Karpas-422 (cell line): ENCODE data around the gene ZFAND3. TPM values are rescaled to one million over a fixed set of nuclear protein-coding genes. Genes with fewer than 3 reads are reported as not detected.

Experiments
- DNase-seq: peaks from one replicate; pipeline ENCODE4 v3.0.0-alpha.2; 2015
- H2AFZ ChIP-seq: fragments of 200-600 bp; sonication (generic); 2 replicates; pipeline ENCODE4 v1.6.1; 2014; ENCODE audit warnings: antibody characterized with exemption, low read length, mixed read lengths
- H3K27ac ChIP-seq: fragments of 200-600 bp; sonication (generic); 2 replicates; pipeline ENCODE4 v1.5.1; 2014; ENCODE audit warnings: mild to moderate bottlenecking, low read length, moderate library complexity
- H3K27me3 ChIP-seq: fragments of 200-600 bp; sonication (generic); 2 replicates; pipeline ENCODE4 v1.6.1; 2014; ENCODE audit warnings: low read length, mixed read lengths
- H3K36me3 ChIP-seq: fragments of 200-600 bp; sonication (generic); 2 replicates; pipeline ENCODE4 v1.6.1; 2014; ENCODE audit warnings: low read length, mixed read lengths; ENCODE audit not compliant: insufficient read depth
- H3K4me1 ChIP-seq: fragments of 200-600 bp; sonication (generic); 2 replicates; pipeline ENCODE4 v1.6.1; 2014; ENCODE audit warnings: mild to moderate bottlenecking, low read length, mixed read lengths
- H3K4me2 ChIP-seq: fragments of 200-600 bp; sonication (generic); 2 replicates; pipeline ENCODE4 v1.6.1; 2014; ENCODE audit warnings: low read length, low read depth, mild to moderate bottlenecking; ENCODE audit not compliant: poor library complexity, severe bottlenecking
- H3K4me3 ChIP-seq: fragments of 200-600 bp; sonication (generic); 2 replicates; pipeline ENCODE4 v1.5.1; 2014; ENCODE audit warnings: mild to moderate bottlenecking, antibody characterized with exemption, low read length, mixed read lengths
- H3K79me2 ChIP-seq: fragments of 200-600 bp; sonication (generic); 2 replicates; pipeline ENCODE4 v1.6.1; 2014; ENCODE audit warnings: mild to moderate bottlenecking, low read length, mixed read lengths
- H3K9ac ChIP-seq: fragments of 200-600 bp; sonication (generic); 2 replicates; pipeline ENCODE4 v1.6.0; 2014; ENCODE audit warnings: low read length
- H3K9me2 ChIP-seq: fragments of 200-600 bp; sonication (generic), shearing (Covaris generic); replicated peaks from 2 replicates; pipeline ENCODE4 v1.6.0; 2014; ENCODE audit warnings: mild to moderate bottlenecking, low read length, moderate library complexity; ENCODE audit not compliant: insufficient read depth
- H3K9me3 ChIP-seq: fragments of 300-700, 200-600 bp; sonication (generic); 2 replicates; pipeline ENCODE4 v1.6.1; 2014; ENCODE audit warnings: low read length, mixed read lengths
- H4K20me1 ChIP-seq: fragments of 200-600 bp; sonication (generic); 2 replicates; pipeline ENCODE4 v1.6.1; 2014; ENCODE audit warnings: mild to moderate bottlenecking, antibody characterized with exemption, low read length, low read depth; ENCODE audit not compliant: insufficient read depth
- total RNA-seq: library from RNA; depleted of rRNA; stranded (reverse); fragments of >200 nt; shearing (Covaris generic); gene quantifications from 2 replicates; pipeline ENCODE4 v1.2.3, GENCODE V29; 2014; ENCODE audit warnings: low replicate concordance

ZFAND3 gene
- total RNA-seq, 1 experiment from 2014 or later: 4.0 TPM

- Histone ChIP-seq H3K9ac (no peak overlapping the region), H3K36me3 (no peaks in the 10 kb centered on the region), H3K27me3 (no peaks in the 10 kb centered on the region), H3K27ac (no peak overlapping the region), H4K20me1 (peaks cover 13% of the 10 kb centered on the region; the same call in 1 of the 2 replicates), H3K4me2 (no peak overlapping the region), H3K4me3 (no peak overlapping the region), H3K4me1 (peaks cover 18% of the 10 kb centered on the region), H3K79me2 (peaks cover 8% of the 10 kb centered on the region; the same call in 1 of the 2 replicates), H3K9me2 (no peaks in the 10 kb centered on the region), H2AFZ (no peak overlapping the region), H3K9me3 (no peaks in the 10 kb centered on the region)
- DNase-seq: no peak
Measured at GRCh38 chr6:37816599-37817375, 2.7 kb upstream of the ZFAND3 start.

- peak; percentile 98 for DNase-seq
- Histone ChIP-seq H3K9me3 (no peaks in the 10 kb centered on the region), H3K36me3 (no peaks in the 10 kb centered on the region), H3K4me1 (peaks cover 18% of the 10 kb centered on the region), H3K27me3 (no peaks in the 10 kb centered on the region), H2AFZ (peak overlapping the region; percentile 91), H3K27ac (no peak overlapping the region; the same call in 1 of the 2 replicates), H3K9me2 (no peaks in the 10 kb centered on the region), H3K4me3 (peak overlapping the region; percentile 73), H3K4me2 (peak overlapping the region; percentile 88), H3K9ac (peak overlapping the region; percentile 80), H4K20me1 (peaks cover 31% of the 10 kb centered on the region; the same call in 1 of the 2 replicates), H3K79me2 (peaks cover 11% of the 10 kb centered on the region; the same call in 1 of the 2 replicates)
Measured at GRCh38 chr6:37818536-37819176, 871 bp upstream of the ZFAND3 start.

- H3K27ac ChIP-seq: no peak overlapping the region
- no peaks in the 10 kb centered on the region for H3K9me3 ChIP-seq
- peaks cover 11% of the 10 kb centered on the region; the same call in 1 of the 2 replicates for H3K79me2 ChIP-seq
- H3K4me2 ChIP-seq: peak overlapping the region; percentile 91
- no peaks in the 10 kb centered on the region for H3K27me3 ChIP-seq
- H3K9ac ChIP-seq: peak overlapping the region; percentile 80
- no peaks in the 10 kb centered on the region for H3K9me2 ChIP-seq
- no peaks in the 10 kb centered on the region for H3K36me3 ChIP-seq
- peak overlapping the region; percentile 73 for H3K4me3 ChIP-seq
- peaks cover 31% of the 10 kb centered on the region; the same call in 1 of the 2 replicates for H4K20me1 ChIP-seq
- DNase-seq: no peak
- no peak overlapping the region for H2AFZ ChIP-seq
- peaks cover 18% of the 10 kb centered on the region for H3K4me1 ChIP-seq
Measured at GRCh38 chr6:37819802-37820717, 533 bp downstream of the ZFAND3 start.

GRCh38 chr6:37820718-37821079, 1.2 kb downstream of the ZFAND3 start:
- peak overlapping the region; percentile 80 for H3K9ac ChIP-seq
- H3K4me3 ChIP-seq: peak overlapping the region; percentile 73
- H3K27ac ChIP-seq: no peak overlapping the region
- H3K27me3 ChIP-seq: no peaks in the 10 kb centered on the region
- peak overlapping the region; percentile 91 for H3K4me2 ChIP-seq
- no peaks in the 10 kb centered on the region for H3K9me2 ChIP-seq
- no peak for DNase-seq
- no peak overlapping the region for H2AFZ ChIP-seq
- peaks cover 18% of the 10 kb centered on the region for H3K4me1 ChIP-seq
- no peaks in the 10 kb centered on the region for H3K36me3 ChIP-seq
- H3K9me3 ChIP-seq: no peaks in the 10 kb centered on the region
- peaks cover 11% of the 10 kb centered on the region; the same call in 1 of the 2 replicates for H3K79me2 ChIP-seq
- peaks cover 33% of the 10 kb centered on the region; the same call in 1 of the 2 replicates for H4K20me1 ChIP-seq

- no peak for DNase-seq
- H3K27me3 ChIP-seq: no peaks in the 10 kb centered on the region
- no peak overlapping the region for H3K9ac ChIP-seq
- H4K20me1 ChIP-seq: peaks cover 41% of the 10 kb centered on the region; the same call in 1 of the 2 replicates
- no peaks in the 10 kb centered on the region for H3K36me3 ChIP-seq
- H3K9me2 ChIP-seq: no peaks in the 10 kb centered on the region
- no peak overlapping the region for H3K27ac ChIP-seq
- H2AFZ ChIP-seq: no peak overlapping the region
- peaks cover 18% of the 10 kb centered on the region for H3K4me1 ChIP-seq
- peaks cover 11% of the 10 kb centered on the region; the same call in 1 of the 2 replicates for H3K79me2 ChIP-seq
- no peak overlapping the region for H3K4me2 ChIP-seq
- no peaks in the 10 kb centered on the region for H3K9me3 ChIP-seq
- H3K4me3 ChIP-seq: no peak overlapping the region
Measured at GRCh38 chr6:37821446-37821845, 1.9 kb downstream of the ZFAND3 start.

- H2AFZ ChIP-seq: no peak overlapping the region
Measured at GRCh38 chr6:37822851-37823682, 3.5 kb downstream of the ZFAND3 start.

GRCh38 chr6:37824170-37824569, 4.6 kb downstream of the ZFAND3 start:
- H3K4me3 ChIP-seq: no peak overlapping the region
- H4K20me1 ChIP-seq: peaks cover 60% of the 10 kb centered on the region
- H3K36me3 ChIP-seq: no peaks in the 10 kb centered on the region
- peaks cover 11% of the 10 kb centered on the region; the same call in 1 of the 2 replicates for H3K79me2 ChIP-seq
- H3K9me3 ChIP-seq: no peaks in the 10 kb centered on the region
- H2AFZ ChIP-seq: no peak overlapping the region
- no peak overlapping the region for H3K9ac ChIP-seq
- no peaks in the 10 kb centered on the region for H3K27me3 ChIP-seq
- peaks cover 10% of the 10 kb centered on the region for H3K4me1 ChIP-seq
- H3K9me2 ChIP-seq: no peaks in the 10 kb centered on the region
- H3K4me2 ChIP-seq: no peak overlapping the region
- no peak overlapping the region for H3K27ac ChIP-seq
- no peak for DNase-seq

More at GRCh38 chr6:37822851-37823682, 3.5 kb downstream of the ZFAND3 start:
- H3K27me3 ChIP-seq: no peaks in the 10 kb centered on the region
- no peak for DNase-seq
- no peak overlapping the region for H3K27ac ChIP-seq
- H3K9me3 ChIP-seq: no peaks in the 10 kb centered on the region
- peaks cover 11% of the 10 kb centered on the region; the same call in 1 of the 2 replicates for H3K79me2 ChIP-seq
- H4K20me1 ChIP-seq: peaks cover 56% of the 10 kb centered on the region
- H3K9ac ChIP-seq: no peak overlapping the region
- no peaks in the 10 kb centered on the region for H3K36me3 ChIP-seq
- H3K9me2 ChIP-seq: no peaks in the 10 kb centered on the region
- peaks cover 15% of the 10 kb centered on the region for H3K4me1 ChIP-seq
- no peak overlapping the region for H3K4me2 ChIP-seq
- no peak overlapping the region for H3K4me3 ChIP-seq
